WTC11 (cell line): Measurements from ENCODE around the gene APOL1.

Experiments
- GRHL2 ChIP-seq: fragments of 250-450 bp; sonication (Bioruptor Pico); IDR thresholded peaks from 2 replicates; pipeline ENCODE4 v1.8.0; 2022; ENCODE audit warnings: mild to moderate bottlenecking, moderate library complexity; ENCODE audit not compliant: insufficient replicate concordance, severe bottlenecking
- JUN ChIP-seq: sonication (generic); formaldehyde crosslinking; IDR thresholded peaks from 2 replicates; pipeline ENCODE4 v1.8.0; 2023; ENCODE audit warnings: mild to moderate bottlenecking, missing genetic modification reagents
- NFE2L1 ChIP-seq: sonication (generic); formaldehyde crosslinking; IDR thresholded peaks from 2 replicates; pipeline ENCODE4 v1.8.1; 2023; ENCODE audit warnings: missing genetic modification reagents
- NR1H2 ChIP-seq: sonication (generic); formaldehyde crosslinking; IDR thresholded peaks from 2 replicates; pipeline ENCODE4 v1.9.0; 2021; ENCODE audit warnings: mild to moderate bottlenecking, moderate library complexity, missing genetic modification reagents
- NR3C1 ChIP-seq: sonication (generic); formaldehyde crosslinking; conservative IDR thresholded peaks from 2 replicates; pipeline ENCODE4 v1.8.1; 2023; ENCODE audit warnings: low read depth, mild to moderate bottlenecking, missing genetic modification reagents
- SMAD3 ChIP-seq: sonication (generic); formaldehyde crosslinking; IDR thresholded peaks from 2 replicates; pipeline ENCODE4 v1.8.0; 2022; ENCODE audit warnings: missing genetic modification reagents, mild to moderate bottlenecking, borderline replicate concordance
- ZNF671 ChIP-seq: fragments of 250-450 bp; sonication (Bioruptor Pico); IDR thresholded peaks from 2 replicates; pipeline ENCODE4 v1.8.0; 2021; ENCODE audit warnings: mild to moderate bottlenecking
- TF ChIP-seq, protein P1 (sequence below): sonication (generic); formaldehyde crosslinking; IDR thresholded peaks from 2 replicates; pipeline ENCODE4 v1.8.1; 2023; ENCODE audit warnings: mild to moderate bottlenecking, missing genetic modification reagents
- TF ChIP-seq, protein P2 (sequence below): fragments of 200-600 bp; IDR thresholded peaks from 2 replicates; pipeline ENCODE4 v1.8.0; 2022; ENCODE audit warnings: antibody characterized with exemption
- TF ChIP-seq, protein P3 (sequence below): sonication (generic); formaldehyde crosslinking; IDR thresholded peaks from 2 replicates; pipeline ENCODE4 v1.8.1; 2022; ENCODE audit warnings: low read depth, mild to moderate bottlenecking, moderate library complexity, missing genetic modification reagents, borderline replicate concordance
- TF ChIP-seq, protein P4 (sequence below): fragments of 250-450 bp; sonication (Bioruptor Pico); conservative IDR thresholded peaks from 2 replicates; pipeline ENCODE4 v1.9.0; 2021; ENCODE audit warnings: mild to moderate bottlenecking

DNA sequence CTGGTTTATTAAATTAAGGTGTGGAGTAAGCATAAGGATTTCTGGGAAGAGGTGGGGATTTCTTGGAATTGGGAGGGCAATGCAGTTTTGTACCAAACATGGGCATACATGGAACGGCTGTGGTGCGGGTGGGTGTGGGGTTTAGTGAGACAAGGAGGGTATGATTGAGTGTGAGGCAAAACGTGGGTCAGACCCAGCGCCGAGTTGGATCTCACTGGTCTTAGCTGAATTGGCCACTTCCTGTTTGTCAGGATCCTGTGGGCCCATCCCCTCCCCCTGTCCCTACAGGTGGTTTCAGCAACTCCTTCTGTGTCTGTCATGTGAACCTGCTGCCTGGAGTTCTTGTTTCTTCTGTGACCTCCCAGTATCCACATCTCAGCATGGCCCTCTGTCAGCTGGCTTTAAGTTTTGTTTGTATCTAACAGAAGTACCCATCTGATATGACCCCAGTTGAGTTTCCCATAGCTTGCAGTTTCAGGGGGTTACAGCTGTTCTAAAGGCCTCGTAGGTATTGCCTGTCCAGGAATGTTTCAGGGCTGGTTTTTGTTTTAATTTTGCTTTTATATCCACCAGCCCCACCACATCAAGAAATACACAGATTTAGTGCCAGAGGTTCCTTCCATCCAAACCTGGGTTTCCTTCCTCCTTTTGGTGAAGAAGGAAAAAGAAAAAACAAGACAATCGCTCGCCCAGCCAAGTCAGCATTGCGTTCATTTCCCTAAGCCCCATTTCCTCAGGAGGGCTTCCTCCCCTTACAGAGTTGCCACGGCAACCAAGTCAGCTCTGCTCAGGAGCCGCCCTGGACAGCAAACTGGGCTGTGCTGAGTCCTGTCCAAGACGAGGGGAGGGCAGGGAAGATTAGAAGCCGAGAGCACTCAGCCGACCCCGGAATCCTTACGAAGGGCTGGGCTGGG lies 6.0 kb downstream of the APOL1 start:
- TF ChIP-seq GRHL2 (CRISPR knock-in tag), result no peak
- TF ChIP-seq, protein P1, sequence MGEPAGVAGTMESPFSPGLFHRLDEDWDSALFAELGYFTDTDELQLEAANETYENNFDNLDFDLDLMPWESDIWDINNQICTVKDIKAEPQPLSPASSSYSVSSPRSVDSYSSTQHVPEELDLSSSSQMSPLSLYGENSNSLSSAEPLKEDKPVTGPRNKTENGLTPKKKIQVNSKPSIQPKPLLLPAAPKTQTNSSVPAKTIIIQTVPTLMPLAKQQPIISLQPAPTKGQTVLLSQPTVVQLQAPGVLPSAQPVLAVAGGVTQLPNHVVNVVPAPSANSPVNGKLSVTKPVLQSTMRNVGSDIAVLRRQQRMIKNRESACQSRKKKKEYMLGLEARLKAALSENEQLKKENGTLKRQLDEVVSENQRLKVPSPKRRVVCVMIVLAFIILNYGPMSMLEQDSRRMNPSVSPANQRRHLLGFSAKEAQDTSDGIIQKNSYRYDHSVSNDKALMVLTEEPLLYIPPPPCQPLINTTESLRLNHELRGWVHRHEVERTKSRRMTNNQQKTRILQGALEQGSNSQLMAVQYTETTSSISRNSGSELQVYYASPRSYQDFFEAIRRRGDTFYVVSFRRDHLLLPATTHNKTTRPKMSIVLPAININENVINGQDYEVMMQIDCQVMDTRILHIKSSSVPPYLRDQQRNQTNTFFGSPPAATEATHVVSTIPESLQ (CRISPR knock-in tag), result no peak
- TF ChIP-seq, protein P2, sequence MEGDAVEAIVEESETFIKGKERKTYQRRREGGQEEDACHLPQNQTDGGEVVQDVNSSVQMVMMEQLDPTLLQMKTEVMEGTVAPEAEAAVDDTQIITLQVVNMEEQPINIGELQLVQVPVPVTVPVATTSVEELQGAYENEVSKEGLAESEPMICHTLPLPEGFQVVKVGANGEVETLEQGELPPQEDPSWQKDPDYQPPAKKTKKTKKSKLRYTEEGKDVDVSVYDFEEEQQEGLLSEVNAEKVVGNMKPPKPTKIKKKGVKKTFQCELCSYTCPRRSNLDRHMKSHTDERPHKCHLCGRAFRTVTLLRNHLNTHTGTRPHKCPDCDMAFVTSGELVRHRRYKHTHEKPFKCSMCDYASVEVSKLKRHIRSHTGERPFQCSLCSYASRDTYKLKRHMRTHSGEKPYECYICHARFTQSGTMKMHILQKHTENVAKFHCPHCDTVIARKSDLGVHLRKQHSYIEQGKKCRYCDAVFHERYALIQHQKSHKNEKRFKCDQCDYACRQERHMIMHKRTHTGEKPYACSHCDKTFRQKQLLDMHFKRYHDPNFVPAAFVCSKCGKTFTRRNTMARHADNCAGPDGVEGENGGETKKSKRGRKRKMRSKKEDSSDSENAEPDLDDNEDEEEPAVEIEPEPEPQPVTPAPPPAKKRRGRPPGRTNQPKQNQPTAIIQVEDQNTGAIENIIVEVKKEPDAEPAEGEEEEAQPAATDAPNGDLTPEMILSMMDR, result no peak
- TF ChIP-seq SMAD3 (CRISPR knock-in tag), result no peak
- no peak for TF ChIP-seq ZNF671 (CRISPR knock-in tag)
- no peak for TF ChIP-seq NR3C1 (CRISPR knock-in tag)
- TF ChIP-seq, protein P3, sequence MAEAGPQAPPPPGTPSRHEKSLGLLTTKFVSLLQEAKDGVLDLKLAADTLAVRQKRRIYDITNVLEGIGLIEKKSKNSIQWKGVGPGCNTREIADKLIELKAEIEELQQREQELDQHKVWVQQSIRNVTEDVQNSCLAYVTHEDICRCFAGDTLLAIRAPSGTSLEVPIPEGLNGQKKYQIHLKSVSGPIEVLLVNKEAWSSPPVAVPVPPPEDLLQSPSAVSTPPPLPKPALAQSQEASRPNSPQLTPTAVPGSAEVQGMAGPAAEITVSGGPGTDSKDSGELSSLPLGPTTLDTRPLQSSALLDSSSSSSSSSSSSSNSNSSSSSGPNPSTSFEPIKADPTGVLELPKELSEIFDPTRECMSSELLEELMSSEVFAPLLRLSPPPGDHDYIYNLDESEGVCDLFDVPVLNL (CRISPR knock-in tag), result no peak
- no peak for TF ChIP-seq JUN (CRISPR knock-in tag)
- TF ChIP-seq, protein P4, sequence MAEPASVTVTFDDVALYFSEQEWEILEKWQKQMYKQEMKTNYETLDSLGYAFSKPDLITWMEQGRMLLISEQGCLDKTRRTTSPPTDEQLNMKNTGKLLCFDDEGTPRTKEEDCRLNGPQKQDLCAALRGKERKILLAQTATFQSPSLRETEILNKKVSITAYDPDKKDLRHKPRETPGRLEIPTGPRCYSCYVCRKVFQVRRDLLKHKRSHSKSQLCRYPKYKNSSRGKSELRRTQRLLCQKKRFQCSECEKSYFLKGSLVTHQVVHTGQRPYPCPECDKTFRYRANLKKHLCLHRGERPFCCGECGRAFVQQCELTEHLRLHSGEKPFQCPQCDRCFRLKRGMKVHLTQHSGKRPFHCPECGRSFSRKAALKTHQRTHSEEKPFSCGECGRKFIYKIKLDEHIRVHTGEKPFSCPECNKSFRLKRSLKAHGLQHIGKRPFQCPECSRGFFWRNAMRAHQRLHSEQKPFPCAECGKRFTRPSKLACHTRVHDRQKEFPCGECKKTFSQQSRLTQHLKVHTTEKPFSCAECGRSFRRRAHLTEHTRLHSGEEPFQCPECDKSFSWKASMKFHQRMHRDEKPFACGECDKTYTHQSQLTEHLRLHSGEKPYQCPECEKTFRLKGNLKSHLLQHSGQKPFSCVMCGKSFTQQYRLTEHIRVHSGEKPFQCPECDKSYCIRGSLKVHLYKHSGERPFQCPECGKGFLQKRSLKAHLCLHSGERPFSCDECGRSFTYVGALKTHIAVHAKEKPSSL (CRISPR knock-in tag), result no peak
- no peak for TF ChIP-seq NFE2L1 (CRISPR knock-in tag)
- TF ChIP-seq NR1H2, result no peak
